22Rv1 (cell line): Measurements from ENCODE around the gene SLC39A8.
A peak's percentile ranks its signal among the peaks of the same experiment; 100 is the strongest.

Source experiments
- H3K27ac ChIP-seq: fragments of 450-650 bp; 2 replicates; pipeline ENCODE4 v1.5.1; 2017
- ZFX ChIP-seq: fragments of 450-650 bp; IDR thresholded peaks from 2 replicates; pipeline ENCODE4 v1.6.1; 2017; ENCODE audit warnings: antibody characterized with exemption, borderline replicate concordance
- TF ChIP-seq, protein P1 (sequence below): fragments of 450-650 bp; IDR thresholded peaks from 2 replicates; pipeline ENCODE4 v1.5.1; 2017; ENCODE audit warnings: mild to moderate bottlenecking

The SLC39A8 gene

DNA sequence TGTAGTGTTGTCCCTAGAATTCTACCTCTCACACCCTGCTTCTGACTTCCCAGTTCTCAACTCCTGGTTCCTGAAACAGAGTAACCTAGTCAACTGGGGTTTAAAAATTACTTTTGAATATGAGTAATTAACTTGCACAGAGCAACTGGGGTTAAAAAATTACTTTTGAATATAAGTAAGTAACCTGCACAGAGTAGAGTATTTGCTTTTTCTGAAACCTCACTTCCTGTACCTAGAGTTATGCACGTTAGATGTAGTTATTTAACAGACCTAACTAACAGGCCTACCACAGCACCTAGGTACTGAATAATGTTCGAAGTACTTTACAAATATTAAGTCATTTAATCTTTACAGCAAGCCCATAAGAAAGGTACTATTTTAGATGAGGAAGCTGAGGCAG lies 32.9 kb downstream of the SLC39A8 start:
- no peak overlapping the region for H3K27ac ChIP-seq

DNA sequence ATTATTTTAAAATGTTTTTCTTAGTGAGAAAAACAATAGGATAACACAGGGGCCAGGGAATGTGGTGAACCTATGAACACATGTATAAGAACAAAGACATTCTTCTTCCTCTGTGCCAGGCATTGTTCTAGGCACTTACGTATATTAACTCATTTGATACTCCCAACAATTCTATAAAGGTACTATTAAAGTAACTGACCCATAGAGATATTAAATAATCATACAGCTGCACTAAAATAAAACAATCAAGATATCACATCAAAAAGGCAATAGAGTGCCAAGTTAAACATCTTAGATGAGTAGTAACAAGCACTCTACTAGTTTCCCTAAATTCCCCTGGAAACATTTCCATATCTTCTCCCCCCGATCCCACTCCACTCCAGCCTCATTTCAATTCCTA lies 33.4 kb downstream of the SLC39A8 start:
- H3K27ac ChIP-seq: no peak overlapping the region
- TF ChIP-seq, protein P1, sequence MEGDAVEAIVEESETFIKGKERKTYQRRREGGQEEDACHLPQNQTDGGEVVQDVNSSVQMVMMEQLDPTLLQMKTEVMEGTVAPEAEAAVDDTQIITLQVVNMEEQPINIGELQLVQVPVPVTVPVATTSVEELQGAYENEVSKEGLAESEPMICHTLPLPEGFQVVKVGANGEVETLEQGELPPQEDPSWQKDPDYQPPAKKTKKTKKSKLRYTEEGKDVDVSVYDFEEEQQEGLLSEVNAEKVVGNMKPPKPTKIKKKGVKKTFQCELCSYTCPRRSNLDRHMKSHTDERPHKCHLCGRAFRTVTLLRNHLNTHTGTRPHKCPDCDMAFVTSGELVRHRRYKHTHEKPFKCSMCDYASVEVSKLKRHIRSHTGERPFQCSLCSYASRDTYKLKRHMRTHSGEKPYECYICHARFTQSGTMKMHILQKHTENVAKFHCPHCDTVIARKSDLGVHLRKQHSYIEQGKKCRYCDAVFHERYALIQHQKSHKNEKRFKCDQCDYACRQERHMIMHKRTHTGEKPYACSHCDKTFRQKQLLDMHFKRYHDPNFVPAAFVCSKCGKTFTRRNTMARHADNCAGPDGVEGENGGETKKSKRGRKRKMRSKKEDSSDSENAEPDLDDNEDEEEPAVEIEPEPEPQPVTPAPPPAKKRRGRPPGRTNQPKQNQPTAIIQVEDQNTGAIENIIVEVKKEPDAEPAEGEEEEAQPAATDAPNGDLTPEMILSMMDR: no peak
- no peak for TF ChIP-seq ZFX

More for the DNA sequence above, 32.9 kb downstream of the SLC39A8 start:
- TF ChIP-seq ZFX: no peak
- TF ChIP-seq, protein P1: no peak

DNA sequence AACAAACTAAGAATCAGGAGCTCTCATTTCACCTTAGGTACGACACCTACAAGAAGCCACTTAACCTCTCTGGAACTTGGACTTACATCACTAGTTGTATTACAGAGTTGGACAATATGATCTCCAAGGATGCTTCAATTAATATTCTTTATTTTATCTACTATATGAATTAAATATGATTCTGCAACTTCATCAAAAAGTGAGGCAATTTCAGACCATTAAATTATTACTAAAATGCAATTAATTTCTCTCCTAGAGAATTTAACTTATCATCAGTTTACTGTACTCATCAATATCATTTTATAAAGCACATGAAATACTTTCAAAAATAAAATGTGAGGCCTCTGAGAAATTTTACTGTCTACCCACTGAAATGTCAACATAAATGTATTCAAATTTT lies 33.9 kb downstream of the SLC39A8 start:
- TF ChIP-seq, protein P1: no peak
- no peak for TF ChIP-seq ZFX
- no peak overlapping the region for H3K27ac ChIP-seq

DNA sequence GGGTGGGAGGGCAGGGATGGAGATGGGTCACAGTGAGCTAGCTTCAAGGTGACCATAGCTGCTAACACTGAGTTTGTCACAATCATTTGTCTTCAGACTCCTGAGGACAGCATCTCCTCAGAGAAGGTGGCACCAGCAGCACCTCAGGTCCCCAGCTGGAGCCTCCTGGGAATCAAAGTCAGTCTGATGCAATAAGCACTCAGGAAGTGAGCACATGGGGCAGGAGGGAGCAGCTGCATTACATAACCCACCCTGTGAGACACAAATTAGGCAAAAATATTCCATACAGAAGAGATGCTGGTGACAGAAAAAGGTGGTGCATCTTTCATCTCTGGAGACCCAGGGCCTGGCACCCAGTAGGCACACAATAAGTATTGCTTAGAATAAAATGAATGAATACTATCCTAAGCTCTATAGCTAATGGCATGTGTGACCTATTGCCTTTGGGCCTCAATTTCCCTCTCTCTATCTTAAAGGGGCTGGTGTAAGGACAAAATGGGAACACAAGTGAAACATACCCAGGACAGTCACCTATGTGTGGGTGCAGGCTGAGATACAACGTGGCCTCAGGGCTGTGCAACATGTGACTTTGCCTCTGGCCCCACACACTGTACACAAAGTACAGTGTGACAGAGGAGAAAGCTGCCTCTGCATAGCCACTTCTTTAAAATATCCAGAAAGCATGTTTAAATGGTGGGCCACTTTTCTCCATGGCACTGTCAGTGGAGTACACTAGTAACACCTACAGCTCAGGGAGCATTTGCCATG lies 37.1 kb downstream of the SLC39A8 start:
- no peak overlapping the region for H3K27ac ChIP-seq
- TF ChIP-seq, protein P1: no peak
- TF ChIP-seq ZFX: no peak

DNA sequence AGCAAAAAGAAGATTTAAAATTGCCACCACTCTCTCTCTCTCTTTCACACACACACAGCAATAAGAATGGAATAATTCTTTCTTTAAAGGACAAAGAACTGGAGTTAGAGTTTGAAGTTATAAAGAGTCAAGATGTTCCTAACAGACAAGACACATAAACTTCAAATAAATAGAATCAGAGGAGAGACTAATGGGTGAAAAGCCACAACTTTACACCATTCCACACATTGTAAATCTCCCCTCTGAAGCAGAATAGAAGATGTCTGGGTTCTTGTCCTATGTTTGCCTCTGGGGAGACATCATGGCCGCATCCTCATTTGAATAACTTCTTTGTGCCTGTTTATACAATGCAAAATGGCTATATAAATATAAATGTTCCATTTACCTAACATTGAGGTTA lies 39.6 kb downstream of the SLC39A8 start:
- TF ChIP-seq, protein P1: no peak
- TF ChIP-seq ZFX: no peak
- H3K27ac ChIP-seq: no peak overlapping the region

DNA sequence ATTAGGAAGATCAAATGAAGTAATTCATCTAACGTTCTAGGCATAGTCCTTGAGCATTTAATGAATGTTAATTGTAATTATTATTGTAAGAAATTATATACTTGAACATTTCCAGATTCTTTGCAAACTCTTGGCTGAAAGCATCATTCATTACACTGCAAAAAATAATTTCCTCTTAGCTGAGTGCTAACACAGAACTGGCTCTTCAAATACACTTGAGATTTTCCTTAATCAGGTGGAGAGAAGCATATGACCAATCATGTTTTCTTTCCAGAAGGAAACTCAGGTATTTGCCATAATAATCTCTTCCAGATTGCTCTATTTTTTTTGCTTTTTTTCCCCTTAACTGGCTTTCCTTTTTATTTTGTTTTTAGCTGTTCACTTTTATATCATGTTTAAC lies 42.5 kb downstream of the SLC39A8 start:
- TF ChIP-seq, protein P1: no peak
- TF ChIP-seq ZFX: no peak
- H3K27ac ChIP-seq: no peak overlapping the region

DNA sequence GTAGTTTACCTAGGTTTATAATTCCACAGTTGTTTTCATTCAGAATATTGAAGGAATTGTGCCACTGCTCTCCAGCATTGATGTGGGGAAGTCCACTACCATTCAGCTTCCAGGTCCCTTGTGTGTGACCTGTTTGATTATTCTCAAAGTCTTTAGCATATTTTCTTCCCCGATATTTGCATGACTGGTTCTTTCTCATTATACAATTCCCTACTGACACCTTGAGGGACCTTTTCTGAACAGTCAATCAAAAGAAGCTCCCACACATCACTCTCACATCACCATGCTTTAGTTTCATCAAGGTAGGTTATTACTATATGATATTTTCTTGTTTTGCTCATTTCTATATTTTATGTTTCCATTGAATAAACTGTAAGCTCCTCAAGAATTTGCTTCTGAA lies 44.1 kb downstream of the SLC39A8 start:
- no peak for TF ChIP-seq ZFX
- TF ChIP-seq, protein P1: no peak
- peak overlapping the region; percentile 16; the same call in 1 of the 2 replicates for H3K27ac ChIP-seq
